Keratinocyte (primary cell): ENCODE measurements around the gene ALOX15. TPM values are rescaled to one million over a fixed set of nuclear protein-coding genes. Genes with fewer than 3 reads are reported as not detected.

Source experiments
- DNase-seq: peaks from one replicate; pipeline ENCODE4 v3.0.0-alpha.2; 2011; ENCODE audit warnings: low read depth, missing footprints, low spot score
- FAIRE-seq: peaks from 2 replicates; lab custom pipeline; 2011; peaks lifted over from hg19 to GRCh38; lab: Jason Lieb, UNC
- H2AFZ ChIP-seq: 2 replicates; pipeline ENCODE4 v1.6.0; 2012; ENCODE audit warnings: low read length, control low read depth, inconsistent platforms; ENCODE audit not compliant: control insufficient read depth
- H3K27ac ChIP-seq: 2 replicates; pipeline ENCODE4 v1.5.1; 2011; ENCODE audit warnings: low read length; ENCODE audit not compliant: control insufficient read depth, insufficient read depth
- H3K27me3 ChIP-seq: 3 replicates; pipeline ENCODE4 v1.6.0; 2011; ENCODE audit warnings: low read length; ENCODE audit not compliant: control insufficient read depth, insufficient read depth; ENCODE audit errors: extremely low read depth
- H3K36me3 ChIP-seq, 2 experiments: 2 replicates in 1 of 2; 3 replicates in 1 of 2; pipeline ENCODE4 v1.5.1; 2011; ENCODE audit warnings: low read length in 2 of 2, mild to moderate bottlenecking in 1 of 2; ENCODE audit not compliant: control insufficient read depth in 2 of 2, insufficient read depth in 2 of 2; ENCODE audit errors: extremely low read depth in 1 of 2
- H3K4me1 ChIP-seq: 3 replicates; pipeline ENCODE4 v1.5.1; 2011; ENCODE audit warnings: low read length; ENCODE audit not compliant: control insufficient read depth, insufficient read depth; ENCODE audit errors: extremely low read depth
- H3K4me2 ChIP-seq: 3 replicates; pipeline ENCODE4 v1.6.0; 2011; ENCODE audit warnings: low read depth, low read length; ENCODE audit not compliant: control insufficient read depth, insufficient read depth; ENCODE audit errors: extremely low read depth
- H3K4me3 ChIP-seq, 3 experiments: fragments of 200-600 bp in 1 of 3; sonication (generic) in 1 of 3; 2 replicates in 2 of 3; 3 replicates in 1 of 3; pipeline ENCODE4 v1.5.1; 2011 to 2016; ENCODE audit warnings: low read length in 3 of 3, mild to moderate bottlenecking in 3 of 3, control low read depth in 2 of 3, inconsistent platforms in 1 of 3, low read depth in 1 of 3, mixed read lengths in 1 of 3, mixed run types in 1 of 3, moderate library complexity in 1 of 3; ENCODE audit not compliant: control insufficient read depth in 2 of 3, insufficient read depth in 2 of 3; ENCODE audit errors: extremely low read depth in 1 of 3
- H3K79me2 ChIP-seq: 2 replicates; pipeline ENCODE4 v1.6.0; 2012; ENCODE audit warnings: low read length; ENCODE audit not compliant: control insufficient read depth, insufficient read depth
- H3K9ac ChIP-seq: 3 replicates; pipeline ENCODE4 v1.6.0; 2011; ENCODE audit warnings: low read length; ENCODE audit not compliant: control insufficient read depth, insufficient read depth; ENCODE audit errors: extremely low read depth
- H3K9me1 ChIP-seq: 3 replicates; pipeline ENCODE4 v1.6.0; 2011; ENCODE audit warnings: low read length; ENCODE audit not compliant: control insufficient read depth, insufficient read depth; ENCODE audit errors: extremely low read depth
- H3K9me3 ChIP-seq: 2 replicates; pipeline ENCODE4 v1.5.1; 2012; ENCODE audit warnings: low read depth, low read length; ENCODE audit not compliant: control insufficient read depth
- H4K20me1 ChIP-seq: 3 replicates; pipeline ENCODE4 v1.6.0; 2011; ENCODE audit warnings: low read length; ENCODE audit not compliant: control insufficient read depth, insufficient read depth; ENCODE audit errors: extremely low read depth
- EZH2 ChIP-seq: IDR thresholded peaks from one replicate; pipeline ENCODE4 v1.6.1; 2012; ENCODE audit warnings: inconsistent platforms, mild to moderate bottlenecking, low read length, moderate library complexity
- dilution Hi-C: fragments of 300-500 bp; cut with MboI; formaldehyde crosslinking; loops from one replicate; pipeline ENCODE4 v1.7.0; 2020; ENCODE audit warnings: low sequenced_read_pairs; ENCODE audit not compliant: extremely low pct_ligation_motif_present
- polyA plus RNA-seq, 5 experiments: library from polyadenylated mRNA; depleted of rRNA in 3 of 5; stranded (reverse) in 3 of 5; stranded (forward) in 1 of 5; unstranded in 1 of 5; fragments of >200 nt; gene quantifications; 1 replicate in 1 of 5; 2 replicates in 3 of 5; 3 replicates in 1 of 5; pipeline versions ENCODE4 v1.2.1 to v1.2.3, GENCODE V29; 2011 to 2012; ENCODE audit warnings: missing spikeins in 2 of 5, low read depth in 1 of 5, low replicate concordance in 1 of 5
- TF ChIP-seq, protein P1 (sequence below), 3 experiments: IDR thresholded peaks in 1 of 3; conservative IDR thresholded peaks in 1 of 3; optimal IDR thresholded peaks in 1 of 3; 2 replicates in 2 of 3; 3 replicates in 1 of 3; pipeline versions ENCODE3 to v1.5.1; 2011; ENCODE audit warnings: low read length in 3 of 3, mild to moderate bottlenecking in 3 of 3, moderate library complexity in 2 of 3, control low read depth in 1 of 3, inconsistent platforms in 1 of 3; ENCODE audit not compliant: insufficient read depth in 2 of 3; ENCODE audit errors: extremely low read depth in 1 of 3

Gene ALOX15
- polyA plus RNA-seq, 1 donor (not counting 4 experiments of a cell fraction or from before 2014, with no cell fraction given), result 0.04 TPM

DNA sequence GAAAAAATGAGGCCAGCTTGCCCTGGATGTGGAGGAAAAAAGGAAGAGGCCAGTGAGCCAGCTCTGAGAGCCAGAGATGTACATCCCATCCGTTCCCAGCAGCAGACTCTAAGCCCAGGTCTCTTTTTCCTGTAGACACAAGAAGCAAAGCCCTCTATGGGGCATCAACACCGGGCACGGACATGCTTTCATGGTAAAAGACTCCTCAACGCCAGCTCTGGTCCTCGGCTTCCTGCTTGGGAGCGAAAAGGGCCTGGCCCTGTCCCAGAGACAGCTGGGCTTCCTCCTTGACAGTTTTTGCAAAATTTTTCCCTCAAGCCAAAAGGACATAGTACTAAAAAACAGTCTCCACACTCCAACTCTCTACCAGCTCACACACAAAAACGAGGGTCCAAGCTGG, 35.3 kb upstream of the ALOX15 start:
- peaks cover 2% of the 10 kb centered on the region for H4K20me1 ChIP-seq

DNA sequence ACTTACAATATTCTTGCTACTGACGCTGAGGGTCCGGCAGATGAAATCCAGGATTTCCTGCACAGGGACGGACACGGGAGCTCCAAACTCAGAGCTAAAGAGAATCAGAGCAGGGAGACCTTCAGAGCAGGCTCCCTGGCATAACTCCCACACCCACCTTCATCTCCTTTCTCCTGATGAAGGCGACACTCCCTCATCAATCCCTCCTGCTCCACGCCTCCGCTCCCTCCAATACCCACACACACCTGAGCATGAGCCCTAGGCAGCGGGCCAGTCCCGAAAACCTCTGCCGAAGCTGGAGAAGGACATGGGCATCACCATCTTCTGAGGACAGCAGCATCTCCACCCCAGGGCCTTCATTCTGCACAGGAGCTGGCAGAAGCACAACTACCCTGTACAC, 34.3 kb upstream of the ALOX15 start:
- no peaks in the 10 kb centered on the region for H3K27me3 ChIP-seq
- dilution Hi-C loops, result no loop called here
- no peak for TF ChIP-seq EZH2
- TF ChIP-seq, protein P1, sequence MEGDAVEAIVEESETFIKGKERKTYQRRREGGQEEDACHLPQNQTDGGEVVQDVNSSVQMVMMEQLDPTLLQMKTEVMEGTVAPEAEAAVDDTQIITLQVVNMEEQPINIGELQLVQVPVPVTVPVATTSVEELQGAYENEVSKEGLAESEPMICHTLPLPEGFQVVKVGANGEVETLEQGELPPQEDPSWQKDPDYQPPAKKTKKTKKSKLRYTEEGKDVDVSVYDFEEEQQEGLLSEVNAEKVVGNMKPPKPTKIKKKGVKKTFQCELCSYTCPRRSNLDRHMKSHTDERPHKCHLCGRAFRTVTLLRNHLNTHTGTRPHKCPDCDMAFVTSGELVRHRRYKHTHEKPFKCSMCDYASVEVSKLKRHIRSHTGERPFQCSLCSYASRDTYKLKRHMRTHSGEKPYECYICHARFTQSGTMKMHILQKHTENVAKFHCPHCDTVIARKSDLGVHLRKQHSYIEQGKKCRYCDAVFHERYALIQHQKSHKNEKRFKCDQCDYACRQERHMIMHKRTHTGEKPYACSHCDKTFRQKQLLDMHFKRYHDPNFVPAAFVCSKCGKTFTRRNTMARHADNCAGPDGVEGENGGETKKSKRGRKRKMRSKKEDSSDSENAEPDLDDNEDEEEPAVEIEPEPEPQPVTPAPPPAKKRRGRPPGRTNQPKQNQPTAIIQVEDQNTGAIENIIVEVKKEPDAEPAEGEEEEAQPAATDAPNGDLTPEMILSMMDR (optimal IDR thresholded peaks at IDR 0.05 in 1 of 3, IDR thresholded peaks at IDR 0.05 in 1 of 3, conservative IDR thresholded peaks at IDR 0.05 in 1 of 3; ENCODE audit: extremely low read depth in 1 of 3, insufficient read depth in 2 of 3, low read length in 3 of 3), result no peak
- peaks cover 27% of the 10 kb centered on the region for H3K4me1 ChIP-seq
- H3K4me3 ChIP-seq, result no peak overlapping the region
- peaks cover 35 to 48% of the 10 kb centered on the region in 2 experiments for H3K36me3 ChIP-seq
- H3K79me2 ChIP-seq, result no peaks in the 10 kb centered on the region
- H3K9me3 ChIP-seq, result no peaks in the 10 kb centered on the region
- H4K20me1 ChIP-seq, result peaks cover 2% of the 10 kb centered on the region
- H3K27ac ChIP-seq, result no peak overlapping the region
- no peak overlapping the region for H3K9ac ChIP-seq
- H3K4me2 ChIP-seq, result no peak overlapping the region
- no peak for FAIRE-seq
- DNase-seq, result no peak
- no peak overlapping the region for H2AFZ ChIP-seq
- no peaks in the 10 kb centered on the region for H3K9me1 ChIP-seq

More for the DNA sequence above, 35.3 kb upstream of the ALOX15 start:
- peaks cover 31 to 40% of the 10 kb centered on the region in 2 experiments for H3K36me3 ChIP-seq
- H3K27ac ChIP-seq, result no peak overlapping the region
- H3K4me3 ChIP-seq, result no peak overlapping the region
- H3K9me1 ChIP-seq, result no peaks in the 10 kb centered on the region
- H3K4me2 ChIP-seq, result no peak overlapping the region
- no peak overlapping the region for H2AFZ ChIP-seq
- H3K27me3 ChIP-seq, result no peaks in the 10 kb centered on the region
- no peak overlapping the region for H3K9ac ChIP-seq
- no peak for FAIRE-seq
- no peaks in the 10 kb centered on the region for H3K9me3 ChIP-seq
- H3K4me1 ChIP-seq, result peaks cover 29% of the 10 kb centered on the region
- TF ChIP-seq, protein P1 (optimal IDR thresholded peaks at IDR 0.05 in 1 of 3, IDR thresholded peaks at IDR 0.05 in 1 of 3, conservative IDR thresholded peaks at IDR 0.05 in 1 of 3; ENCODE audit: extremely low read depth in 1 of 3, insufficient read depth in 2 of 3, low read length in 3 of 3), result no peak
- TF ChIP-seq EZH2, result no peak
- dilution Hi-C loops, result no loop called here
- H3K79me2 ChIP-seq, result no peaks in the 10 kb centered on the region
- no peak for DNase-seq
